Activated T-helper 1 cell treated with Interleukin-2 at 50 U/mL for 16 hours (primary cell): ENCODE results near the gene NUDT8.
A peak's percentile ranks its signal among the peaks of the same experiment; 100 is the strongest.

Source experiments
- DNase-seq: peaks from one replicate; pipeline ENCODE4 v3.0.0-alpha.2; 2020; ENCODE audit warnings: low read depth

Gene NUDT8, protein sequence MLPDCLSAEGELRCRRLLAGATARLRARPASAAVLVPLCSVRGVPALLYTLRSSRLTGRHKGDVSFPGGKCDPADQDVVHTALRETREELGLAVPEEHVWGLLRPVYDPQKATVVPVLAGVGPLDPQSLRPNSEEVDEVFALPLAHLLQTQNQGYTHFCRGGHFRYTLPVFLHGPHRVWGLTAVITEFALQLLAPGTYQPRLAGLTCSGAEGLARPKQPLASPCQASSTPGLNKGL

DNA sequence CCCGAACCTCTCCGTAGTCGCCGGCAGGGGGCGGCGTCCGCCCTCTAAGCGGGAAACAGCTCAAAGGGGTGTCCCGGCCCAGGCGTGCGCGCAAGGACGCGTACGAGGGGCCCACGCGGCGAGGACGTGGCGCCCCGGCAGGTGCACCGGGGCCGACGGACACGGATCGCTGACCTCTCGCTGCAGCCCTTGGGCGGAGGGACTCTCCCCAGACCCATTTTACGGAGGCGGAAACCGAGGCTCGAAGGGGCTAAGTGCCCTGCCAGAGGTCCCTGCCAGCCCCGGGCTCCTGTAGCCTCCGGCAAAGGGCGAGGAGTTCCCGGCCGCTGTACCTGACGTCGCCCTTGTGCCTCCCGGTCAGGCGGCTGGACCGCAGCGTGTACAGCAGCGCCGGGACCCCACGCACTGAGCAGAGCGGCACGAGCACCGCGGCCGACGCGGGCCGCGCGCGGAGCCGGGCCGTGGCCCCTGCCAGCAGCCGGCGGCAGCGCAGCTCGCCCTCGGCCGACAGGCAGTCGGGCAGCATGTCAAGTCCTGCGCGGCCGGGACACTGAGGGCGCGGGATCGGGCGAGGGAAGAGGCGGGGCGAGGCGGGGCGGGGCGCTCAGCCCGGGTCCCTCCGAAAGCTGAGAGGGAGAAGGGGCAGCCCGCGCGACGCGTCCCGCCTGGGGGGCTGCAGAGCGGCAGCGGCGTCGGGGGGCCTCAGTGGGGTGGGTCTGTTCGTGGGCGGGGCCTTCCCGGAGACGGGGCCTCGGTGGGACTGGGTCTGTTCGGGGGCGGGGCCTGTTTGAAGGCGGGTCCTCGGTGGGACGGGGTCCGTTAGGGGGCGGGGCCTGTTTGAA lies at the start of gene NUDT8:
Gene NUDT8, minus strand, starts transcription at position 552 of the 842 bp plus-strand sequence. Its CDS starts 26 bp downstream, at position 526.
- peak; percentile 80 for DNase-seq

GRCh38 chr11:67675058-67675747 lies 45.5 kb upstream of the NUDT8 start:
- DNase-seq: no peak

DNA sequence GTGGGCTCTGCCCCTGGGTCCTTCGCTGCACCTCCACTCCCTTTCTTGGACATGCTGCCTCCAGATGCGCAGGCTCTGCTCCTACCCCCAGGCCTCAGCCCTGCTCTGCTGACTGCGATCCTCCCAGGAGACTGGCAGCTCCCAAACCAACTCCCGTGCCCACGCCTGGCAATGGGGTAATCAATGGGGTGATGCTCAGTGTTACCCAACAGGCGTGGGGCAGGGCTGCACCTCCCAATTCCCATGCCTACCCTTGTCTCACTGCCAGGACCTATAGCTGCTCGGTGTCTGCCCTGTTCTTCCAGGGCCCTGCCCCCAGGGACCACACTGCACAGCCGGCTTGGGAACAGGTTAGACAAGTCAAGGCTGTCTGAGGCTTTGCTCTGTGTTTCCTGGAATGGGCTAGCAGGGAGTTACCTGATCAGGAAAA lies 44.7 kb upstream of the NUDT8 start, which contains the start of gene ALDH3B2:
Gene ALDH3B2, minus strand, starts transcription at position 182 of the 430 bp plus-strand sequence. CDS start 7,688 bp downstream, outside the sequence.
- no peak for DNase-seq

DNA sequence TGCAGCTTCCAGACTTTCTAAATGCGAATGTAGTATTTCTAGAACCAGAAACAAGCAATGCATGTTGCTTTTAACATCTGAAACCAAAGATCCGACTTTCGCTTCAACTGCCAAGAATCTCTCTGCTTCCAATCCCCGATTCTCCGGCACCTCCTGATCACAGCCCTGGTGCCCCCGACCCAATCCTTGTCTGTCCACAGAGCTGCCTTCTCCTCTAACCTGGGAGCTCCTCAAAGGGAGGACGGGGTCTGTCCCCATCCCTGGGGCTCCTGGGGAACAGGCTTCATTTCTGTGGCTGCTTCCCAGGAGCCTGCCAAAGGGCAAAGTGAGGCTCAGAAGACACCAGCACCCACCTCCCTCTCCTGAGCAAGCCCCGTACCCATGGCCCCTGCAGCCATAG lies 44.2 kb upstream of the NUDT8 start:
- DNase-seq: no peak

GRCh38 chr11:67673358-67673757 lies 43.6 kb upstream of the NUDT8 start:
- DNase-seq: no peak

GRCh38 chr11:67671211-67671520 lies 41.4 kb upstream of the NUDT8 start:
- DNase-seq: no peak

- DNase-seq: no peak
Measured at GRCh38 chr11:67670316-67671210, 40.8 kb upstream of the NUDT8 start.

- DNase-seq: no peak
Measured at GRCh38 chr11:67668192-67668551, 38.4 kb upstream of the NUDT8 start.

GRCh38 chr11:67667490-67668191 lies 37.9 kb upstream of the NUDT8 start:
- DNase-seq: no peak

- no peak for DNase-seq
Measured at GRCh38 chr11:67666676-67667489, 37.1 kb upstream of the NUDT8 start.

DNA sequence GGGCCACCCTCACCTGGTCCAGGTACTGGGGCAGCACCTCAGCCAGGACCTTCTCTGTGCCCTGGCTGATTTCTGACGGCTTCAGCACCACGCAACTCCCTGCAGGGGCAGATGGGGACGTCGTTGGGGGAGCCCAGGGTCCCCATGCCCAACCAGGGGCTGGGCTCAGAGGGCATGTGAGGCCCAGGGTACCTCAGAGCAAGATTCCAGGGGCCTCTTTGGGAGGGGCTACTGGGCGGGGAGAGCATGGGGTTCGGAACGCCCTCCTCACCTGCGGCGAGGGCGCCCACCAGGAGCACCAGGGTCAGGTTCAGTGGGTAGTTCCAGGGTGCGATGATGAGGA lies 36.5 kb upstream of the NUDT8 start:
- no peak for DNase-seq

GRCh38 chr11:67665541-67666302 lies 36.0 kb upstream of the NUDT8 start:
- no peak for DNase-seq

DNA sequence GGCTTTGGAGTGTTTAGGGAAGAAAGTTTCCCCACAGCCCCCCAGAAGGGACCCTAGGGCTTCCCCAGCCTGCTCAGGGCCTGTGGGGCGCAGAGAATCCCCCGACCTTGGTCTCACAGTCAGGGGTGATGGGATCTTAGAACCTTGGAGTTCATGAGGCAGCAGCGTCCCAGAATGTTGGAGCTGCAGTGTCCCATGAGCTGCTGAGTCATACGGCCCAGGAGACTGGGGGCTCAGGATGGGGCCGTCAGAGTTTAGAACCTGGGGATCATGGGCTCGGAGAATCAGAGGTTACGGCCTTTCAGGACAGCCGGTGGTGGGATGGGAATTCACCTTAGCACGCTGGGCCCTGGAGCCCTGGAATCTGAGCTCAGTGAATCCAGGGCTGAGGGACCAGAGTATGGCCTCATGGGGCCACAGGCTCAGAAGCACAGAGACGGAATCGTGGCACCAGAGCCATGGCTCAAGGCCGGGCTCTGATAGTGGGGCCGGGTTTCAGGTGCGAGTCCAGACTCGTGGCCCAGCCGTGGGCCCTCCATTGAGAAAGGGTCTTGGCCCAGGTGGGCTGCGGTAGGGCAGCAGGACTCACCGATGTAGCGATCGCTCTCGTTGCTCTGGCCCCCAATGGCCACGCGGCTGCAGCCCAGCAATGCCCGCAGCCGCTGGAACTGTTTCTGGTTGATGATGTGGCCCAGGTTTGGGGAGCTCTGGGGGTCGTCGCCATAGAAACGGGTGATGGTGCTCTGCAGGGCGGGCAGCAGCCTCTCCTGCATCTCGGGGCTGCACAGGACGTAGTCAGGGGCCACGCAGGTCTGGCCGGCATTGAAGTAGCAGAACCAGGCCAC lies 35.2 kb upstream of the NUDT8 start:
- no peak for DNase-seq

DNA sequence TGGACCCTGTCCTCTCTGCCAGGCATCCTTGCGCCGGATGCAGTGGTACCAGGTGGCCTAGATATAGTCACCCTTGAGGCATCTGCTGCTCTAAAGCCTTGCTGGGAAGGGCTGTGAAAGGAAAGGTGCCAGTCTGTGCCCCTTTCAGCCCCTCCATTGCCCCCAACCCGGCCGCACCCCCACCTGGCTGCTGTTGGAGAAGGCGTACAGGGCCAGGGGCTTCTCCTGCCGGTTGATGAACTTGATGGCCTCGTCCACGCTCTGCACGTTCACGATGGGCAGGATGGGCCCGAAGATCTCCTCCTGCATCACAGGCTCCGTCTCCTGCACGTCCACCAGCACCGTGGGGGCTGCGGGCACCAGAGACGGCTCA lies 34.5 kb upstream of the NUDT8 start:
- DNase-seq: no peak

- no peak for DNase-seq
Measured at GRCh38 chr11:67663532-67664212, 33.9 kb upstream of the NUDT8 start.

GRCh38 chr11:67662835-67663531 lies 33.2 kb upstream of the NUDT8 start:
- DNase-seq: no peak

DNA sequence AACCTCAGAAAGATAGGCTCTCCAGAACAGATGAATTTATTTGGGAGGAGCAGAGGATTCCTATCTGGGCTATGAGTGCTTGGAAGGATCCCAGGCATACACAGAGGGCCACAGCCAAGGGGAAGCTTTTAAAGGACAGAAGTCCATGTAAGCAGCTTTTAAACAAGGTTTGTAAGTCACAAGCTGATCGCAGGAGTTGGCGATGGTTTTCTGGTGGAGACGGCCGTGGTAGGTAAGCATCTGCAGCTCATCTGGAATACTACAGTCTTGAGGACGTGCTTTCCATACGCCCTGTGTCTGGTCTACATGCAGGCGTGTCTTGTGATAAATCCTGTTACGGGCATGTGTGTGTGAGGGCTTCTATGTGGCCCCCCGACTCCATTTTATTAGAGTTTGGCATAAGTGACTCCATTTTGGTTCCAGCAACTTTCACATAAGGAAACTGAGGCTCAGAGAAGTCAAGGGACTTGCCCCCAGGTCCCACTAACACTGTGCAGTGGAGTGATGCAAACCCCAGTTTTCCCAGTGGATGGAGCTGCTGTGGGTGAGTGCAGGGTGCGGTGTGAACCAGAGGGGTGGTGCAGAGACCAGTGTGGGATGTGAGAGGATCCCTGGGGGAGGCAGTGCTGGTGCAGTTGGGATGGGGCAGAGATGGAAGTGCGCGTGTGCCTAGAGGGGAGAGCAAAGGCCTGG lies 32.6 kb upstream of the NUDT8 start:
- no peak for DNase-seq
